Measurements from ENCODE around the gene RUNX2. TPM values are rescaled to one million over a fixed set of nuclear protein-coding genes. Genes with fewer than 3 reads are reported as not detected.

The RUNX2 gene
- total RNA-seq, 1 donor from 2014 or later = 4.3 TPM

DNA sequence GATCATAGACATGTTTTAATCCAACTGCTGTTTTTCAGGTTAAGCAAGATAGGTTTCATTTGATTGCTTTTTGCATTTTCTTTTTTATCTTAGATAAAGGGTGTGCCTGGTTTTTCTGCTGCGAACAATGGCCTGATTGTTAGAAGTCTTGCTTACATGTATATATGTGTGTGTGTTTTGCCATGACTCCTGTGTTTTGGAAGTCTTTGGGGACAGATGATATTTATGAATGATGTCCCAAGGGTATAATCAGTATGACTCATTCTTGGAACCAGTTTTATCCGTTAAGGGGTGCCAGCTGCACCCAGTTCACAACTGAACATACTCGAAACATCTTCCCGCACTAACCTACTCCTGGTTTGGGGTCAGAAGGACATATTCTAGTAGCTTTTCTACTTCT lies 279.7 kb downstream of the RUNX2 start:
- DNase-seq (ENCODE audit: extremely low read depth, low read depth, low spot score) = no peak

- no peak for DNase-seq (ENCODE audit: extremely low read depth, low read depth, low spot score)
Measured at GRCh38 chr6:45608252-45608913, 280.3 kb downstream of the RUNX2 start.

DNA sequence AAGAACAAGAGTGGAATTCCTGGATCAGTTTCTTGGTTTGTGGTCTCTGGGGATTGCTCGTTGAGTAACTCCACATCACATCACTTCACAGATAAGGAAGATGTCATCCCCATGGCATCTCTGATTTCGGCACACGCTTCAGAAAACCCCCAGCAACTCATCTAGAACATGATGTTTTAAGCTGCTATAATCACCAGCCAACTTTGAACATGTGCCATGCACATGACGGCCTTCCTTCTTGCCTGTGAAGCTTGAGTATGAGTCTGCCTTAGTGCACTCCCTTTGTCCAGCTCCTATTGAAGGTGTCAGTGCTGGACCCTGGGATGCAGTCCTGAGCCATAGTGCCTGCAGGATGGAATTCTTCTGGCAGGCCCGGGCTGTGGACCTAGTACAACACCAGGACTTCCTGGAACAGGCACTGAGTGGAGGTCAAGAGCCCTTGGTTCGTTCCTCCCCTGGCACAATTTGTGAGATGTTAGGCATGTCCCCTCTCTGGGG lies 281.1 kb downstream of the RUNX2 start:
- DNase-seq (ENCODE audit: extremely low read depth, low read depth, low spot score) = no peak

DNA sequence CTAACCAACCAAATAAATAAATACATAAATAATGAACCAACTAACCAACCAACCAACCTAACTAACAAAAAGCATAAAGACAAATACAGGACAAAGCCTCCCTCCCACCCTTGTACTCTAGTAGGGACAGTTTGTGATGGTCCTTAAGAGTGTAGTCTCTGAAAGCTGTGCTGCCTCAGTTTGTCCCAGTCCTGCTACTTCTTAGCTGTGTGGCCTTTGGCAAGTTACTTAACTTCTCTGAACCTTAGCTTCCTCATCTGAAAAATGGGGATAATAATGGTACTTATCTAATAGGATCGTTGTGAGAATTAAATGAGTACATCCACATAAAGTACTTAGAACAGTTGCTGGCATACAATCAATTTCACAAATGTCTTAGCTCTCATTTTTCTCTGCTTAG lies 282.2 kb downstream of the RUNX2 start:
- no peak for DNase-seq (ENCODE audit: extremely low read depth, low read depth, low spot score)

DNA sequence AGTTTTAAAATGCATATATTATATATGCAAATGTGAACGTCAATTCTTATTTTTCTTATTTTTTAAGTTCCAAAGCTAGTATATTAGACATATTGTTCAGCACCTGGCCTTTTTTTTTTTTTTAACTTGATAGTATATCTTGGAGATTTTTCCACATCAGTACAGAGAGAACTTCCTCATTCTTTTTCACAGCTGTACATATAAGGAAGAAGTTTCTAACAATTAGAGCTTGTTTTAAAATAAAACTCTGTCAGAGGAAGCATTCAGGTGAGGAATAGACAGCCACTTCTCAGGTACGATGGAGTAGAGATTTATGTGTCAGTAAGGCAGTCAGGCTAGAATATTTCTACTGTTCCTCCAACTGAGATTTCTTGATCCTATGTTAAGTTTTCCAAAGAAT lies 282.7 kb downstream of the RUNX2 start:
- DNase-seq (ENCODE audit: extremely low read depth, low read depth, low spot score) = no peak

- DNase-seq (ENCODE audit: extremely low read depth, low read depth, low spot score) = no peak
Measured at GRCh38 chr6:45611491-45611890, 283.4 kb downstream of the RUNX2 start.

GRCh38 chr6:45613656-45614055 lies 285.5 kb downstream of the RUNX2 start:
- no peak for DNase-seq (ENCODE audit: extremely low read depth, low read depth, low spot score)

- no peak for DNase-seq (ENCODE audit: extremely low read depth, low read depth, low spot score)
Measured at GRCh38 chr6:45614488-45615285, 286.6 kb downstream of the RUNX2 start.

DNA sequence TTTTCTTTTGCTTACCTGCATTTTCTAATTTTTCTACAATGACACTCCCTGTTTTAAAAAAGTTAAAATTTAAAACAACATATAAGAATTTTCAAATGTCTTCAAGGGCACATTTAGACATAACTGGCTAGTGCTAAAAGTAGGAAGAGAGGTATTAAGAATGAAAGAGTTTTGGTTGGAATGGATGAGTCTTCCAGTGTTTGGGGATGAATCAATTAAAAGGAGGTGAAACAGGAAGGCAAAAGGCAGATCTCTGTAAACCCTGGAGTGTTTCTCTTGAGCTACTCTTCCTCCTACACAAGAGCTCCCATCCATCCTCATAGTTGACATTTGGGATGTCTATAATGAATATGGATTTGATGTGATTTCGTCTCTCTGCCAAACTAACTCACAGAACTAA lies 288.1 kb downstream of the RUNX2 start:
- no peak for DNase-seq (ENCODE audit: extremely low read depth, low read depth, low spot score)

DNA sequence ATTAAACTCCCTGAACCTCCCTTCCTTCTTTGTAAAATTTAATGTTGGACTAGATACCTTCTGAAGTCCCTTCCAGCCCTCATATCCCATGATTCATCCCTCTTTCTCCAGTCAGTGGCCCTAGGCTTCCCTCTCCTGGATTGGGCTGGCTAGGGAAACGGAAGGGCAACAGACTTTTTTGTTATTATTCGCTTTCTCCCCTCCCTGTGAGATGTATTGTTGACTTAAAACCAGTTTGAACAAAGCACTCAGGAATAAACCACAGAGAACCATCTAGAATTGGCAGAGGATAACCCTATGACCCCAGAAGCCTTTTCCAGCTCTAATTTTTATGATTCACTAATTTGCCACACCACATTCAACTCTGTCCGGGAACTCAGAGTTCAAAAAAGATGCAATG lies 289.3 kb downstream of the RUNX2 start:
- no peak for DNase-seq (ENCODE audit: extremely low read depth, low read depth, low spot score)

GRCh38 chr6:45618259-45618658 lies 290.1 kb downstream of the RUNX2 start:
- no peak for DNase-seq (ENCODE audit: extremely low read depth, low read depth, low spot score)

DNA sequence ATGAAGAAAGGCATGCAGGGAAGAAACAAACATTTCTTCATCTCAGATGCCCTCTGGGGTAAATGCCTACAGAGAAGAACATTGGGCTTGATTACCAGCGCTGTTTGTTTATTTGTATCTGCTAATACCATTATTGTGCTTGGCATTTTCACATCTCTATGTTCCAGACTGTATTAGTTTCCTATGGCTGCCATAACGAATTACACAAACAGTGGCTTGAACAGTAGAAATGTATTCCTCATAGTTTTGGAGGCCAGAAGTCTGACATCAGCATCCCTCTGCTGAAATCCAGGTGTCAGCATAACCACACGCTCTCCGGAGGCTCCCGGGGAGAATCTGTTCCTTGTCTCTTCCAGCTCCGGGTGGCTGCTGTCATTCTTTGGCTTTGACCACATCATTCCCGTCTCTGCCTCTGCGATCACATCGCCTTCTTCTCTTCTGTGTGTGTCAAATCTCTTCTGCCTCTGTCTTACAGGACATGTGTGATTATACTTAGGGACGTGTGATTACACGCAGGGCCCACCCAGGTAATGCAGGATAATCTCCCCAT lies 291.2 kb downstream of the RUNX2 start:
- DNase-seq (ENCODE audit: extremely low read depth, low read depth, low spot score) = no peak

DNA sequence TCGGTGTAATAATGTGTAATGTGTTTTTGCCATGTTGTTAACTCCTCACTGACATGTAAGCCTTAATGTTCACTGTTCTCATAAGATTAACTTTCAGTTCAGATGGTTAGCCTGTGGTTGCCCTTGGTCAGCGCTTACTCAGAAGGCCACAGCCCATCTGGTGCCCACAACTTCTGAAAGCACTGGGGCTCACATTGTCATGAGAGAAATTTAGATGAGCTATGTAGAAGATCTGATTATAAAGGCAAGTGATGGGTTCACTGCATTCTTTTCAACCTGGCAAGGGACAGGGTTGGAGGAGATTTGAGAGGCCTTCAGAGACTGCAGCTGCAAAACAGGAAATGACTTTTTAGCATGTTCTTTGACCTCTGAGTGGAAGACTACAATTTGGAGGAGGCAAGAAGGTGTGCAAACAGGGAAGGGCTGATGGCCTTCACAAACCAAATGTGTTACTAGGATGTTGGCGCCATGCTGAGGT lies 291.9 kb downstream of the RUNX2 start:
- no peak for DNase-seq (ENCODE audit: extremely low read depth, low read depth, low spot score)

- no peak for DNase-seq (ENCODE audit: extremely low read depth, low read depth, low spot score)
Measured at GRCh38 chr6:45624228-45624627, 296.1 kb downstream of the RUNX2 start.

- DNase-seq (ENCODE audit: extremely low read depth, low read depth, low spot score) = no peak
Measured at GRCh38 chr6:45625191-45625664, 297.1 kb downstream of the RUNX2 start.

GRCh38 chr6:45626087-45626891 lies 298.2 kb downstream of the RUNX2 start:
- DNase-seq (ENCODE audit: extremely low read depth, low read depth, low spot score) = no peak

DNA sequence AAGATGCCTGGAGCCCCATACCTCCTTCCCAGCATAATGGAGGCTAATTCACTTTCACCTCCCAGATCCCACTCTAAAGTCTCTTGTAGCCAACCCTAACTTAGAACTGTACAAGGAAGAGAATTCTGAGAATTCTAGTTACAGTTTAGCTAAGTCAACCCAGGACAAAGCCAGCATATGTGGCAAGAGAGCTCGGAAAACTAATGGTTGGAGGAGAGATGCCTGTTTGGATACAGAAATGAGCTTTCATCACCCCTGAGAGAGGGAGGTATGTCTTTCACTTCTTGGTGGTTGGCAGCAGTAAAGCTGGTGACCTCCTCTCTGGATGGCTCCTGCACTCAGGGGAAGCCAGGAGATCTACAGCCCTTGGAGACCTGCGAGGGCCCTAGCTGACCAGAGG lies 302.2 kb downstream of the RUNX2 start:
- no peak for DNase-seq (ENCODE audit: extremely low read depth, low read depth, low spot score)

DNA sequence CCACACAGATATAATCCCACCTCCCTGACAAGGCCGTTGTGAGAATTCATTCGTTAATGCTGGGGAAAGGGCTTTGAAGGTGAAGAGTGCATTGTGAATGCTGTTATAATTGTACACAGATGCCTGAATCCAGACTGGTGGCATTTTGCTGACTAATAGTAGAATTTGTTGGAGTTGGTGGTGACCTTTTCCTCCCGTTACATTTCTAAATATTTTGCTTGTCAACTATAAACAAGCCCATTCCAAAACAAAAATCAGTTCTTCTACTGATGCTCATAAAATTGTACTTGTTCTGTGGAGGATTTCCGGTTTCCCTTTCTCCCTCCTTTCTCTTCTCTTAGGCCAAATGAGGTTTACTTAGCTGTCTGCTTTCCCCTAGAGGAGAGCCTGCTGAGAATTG lies 302.7 kb downstream of the RUNX2 start:
- DNase-seq (ENCODE audit: extremely low read depth, low read depth, low spot score) = no peak

DNA sequence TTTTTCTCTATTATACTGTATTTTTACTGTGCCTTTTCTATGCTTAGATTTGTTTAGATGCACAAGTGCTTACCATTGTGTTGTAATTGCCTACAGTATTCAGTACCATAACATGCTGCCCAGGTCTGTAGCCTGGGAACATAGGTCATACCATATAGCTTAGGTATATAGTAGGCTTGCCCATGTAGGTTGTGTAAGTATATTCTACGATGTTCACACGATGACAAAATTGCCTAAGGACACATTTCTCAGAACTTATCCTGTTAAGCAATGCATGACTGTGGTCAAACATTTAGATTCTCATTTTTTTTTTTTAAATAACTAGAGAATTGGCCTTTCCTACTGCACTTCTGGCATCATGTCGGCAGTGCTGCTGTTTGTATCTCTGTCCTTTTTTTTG lies 303.3 kb downstream of the RUNX2 start:
- DNase-seq (ENCODE audit: extremely low read depth, low read depth, low spot score) = no peak

DNA sequence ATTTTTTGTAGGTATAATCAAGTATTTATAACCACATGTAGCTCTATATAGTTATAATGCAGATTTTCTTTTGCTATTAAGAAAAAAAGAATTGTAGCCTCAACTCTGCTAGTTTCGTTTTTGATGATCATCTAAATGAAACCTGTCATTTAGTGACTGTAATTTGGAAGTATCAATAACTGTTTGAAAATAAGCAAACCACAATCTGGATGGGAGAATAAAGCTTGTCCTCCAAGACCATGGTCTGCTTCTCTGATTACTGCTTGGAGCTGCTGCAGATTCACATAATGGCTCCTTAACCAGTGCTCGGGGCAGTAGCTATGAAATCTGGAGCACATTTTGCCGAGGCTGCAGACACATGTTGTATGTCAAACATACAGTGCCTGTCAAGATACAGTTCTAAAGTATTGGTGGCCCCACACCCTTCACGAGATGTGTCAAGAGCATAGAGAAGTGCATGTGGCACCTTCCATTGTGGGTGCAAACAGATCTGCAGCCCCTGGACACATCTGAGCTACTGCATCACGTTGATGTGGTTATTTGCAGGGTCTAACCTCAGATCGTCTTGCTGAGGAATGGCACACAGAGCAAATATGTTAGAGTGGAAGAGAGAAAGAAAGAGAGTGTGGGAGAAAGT lies 305.3 kb downstream of the RUNX2 start:
- DNase-seq (ENCODE audit: extremely low read depth, low read depth, low spot score) = no peak
